Esophagus squamous epithelium (tissue), 4 donors: ENCODE measurements around the gene SRP54.

ENCODE experiments used
- POLR2A ChIP-seq, 4 donors: fragments of 450-650 bp; IDR thresholded peaks; one replicate each; pipeline ENCODE4 v1.6.1; 2017; ENCODE audit warnings: antibody characterized with exemption in 4 of 4, mild to moderate bottlenecking in 4 of 4, moderate library complexity in 3 of 4
- TF ChIP-seq, protein P1 (sequence below), 6 experiments: fragments of 450-650 bp in 4 of 6; fragments of 200-600 bp in 2 of 6; sonication (generic) in 2 of 6; IDR thresholded peaks; one replicate each; pipeline ENCODE4 v1.5.1; 2016 to 2019; ENCODE audit warnings: antibody characterized with exemption in 6 of 6, mild to moderate bottlenecking in 4 of 6, moderate library complexity in 4 of 6

DNA sequence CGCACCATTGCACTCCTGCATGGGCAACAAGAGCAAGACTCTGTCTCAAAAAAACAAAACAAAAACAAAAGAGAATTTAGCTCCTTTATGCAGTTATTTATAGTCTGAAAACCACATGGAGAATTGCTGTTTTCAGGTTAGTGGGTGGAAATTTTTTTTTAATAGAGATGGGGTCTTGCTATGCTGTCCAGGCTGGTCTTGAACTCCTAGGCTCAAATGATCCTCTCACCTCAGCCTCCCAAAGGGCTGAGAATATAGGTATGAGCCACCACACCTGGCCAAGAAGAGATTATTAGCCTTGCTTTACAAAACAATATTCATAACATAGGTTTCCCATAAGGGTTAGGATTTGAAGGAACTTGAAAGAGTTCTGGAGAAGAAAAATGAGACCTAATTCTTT lies 12.1 kb upstream of the SRP54 start:
- TF ChIP-seq POLR2A (IDR thresholded peaks at IDR 0.05): no peak
- TF ChIP-seq, protein P1, sequence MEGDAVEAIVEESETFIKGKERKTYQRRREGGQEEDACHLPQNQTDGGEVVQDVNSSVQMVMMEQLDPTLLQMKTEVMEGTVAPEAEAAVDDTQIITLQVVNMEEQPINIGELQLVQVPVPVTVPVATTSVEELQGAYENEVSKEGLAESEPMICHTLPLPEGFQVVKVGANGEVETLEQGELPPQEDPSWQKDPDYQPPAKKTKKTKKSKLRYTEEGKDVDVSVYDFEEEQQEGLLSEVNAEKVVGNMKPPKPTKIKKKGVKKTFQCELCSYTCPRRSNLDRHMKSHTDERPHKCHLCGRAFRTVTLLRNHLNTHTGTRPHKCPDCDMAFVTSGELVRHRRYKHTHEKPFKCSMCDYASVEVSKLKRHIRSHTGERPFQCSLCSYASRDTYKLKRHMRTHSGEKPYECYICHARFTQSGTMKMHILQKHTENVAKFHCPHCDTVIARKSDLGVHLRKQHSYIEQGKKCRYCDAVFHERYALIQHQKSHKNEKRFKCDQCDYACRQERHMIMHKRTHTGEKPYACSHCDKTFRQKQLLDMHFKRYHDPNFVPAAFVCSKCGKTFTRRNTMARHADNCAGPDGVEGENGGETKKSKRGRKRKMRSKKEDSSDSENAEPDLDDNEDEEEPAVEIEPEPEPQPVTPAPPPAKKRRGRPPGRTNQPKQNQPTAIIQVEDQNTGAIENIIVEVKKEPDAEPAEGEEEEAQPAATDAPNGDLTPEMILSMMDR (IDR thresholded peaks at IDR 0.05): no peak
